Measurements from ENCODE around the gene FAM177A1.
A peak's percentile ranks its signal among the peaks of the same experiment; 100 is the strongest.
"Not testable (repeated sequence)": the region's sequence is repeated elsewhere in the genome, so short reads cannot be mapped to it uniquely, and the experiment has no call there.

The FAM177A1 gene

GRCh38 chr14:35046048-35046750 is at the start of gene FAM177A1:
Gene FAM177A1 (plus strand): TSS chr14:35046272. CDS start chr14:35046464, 192 bp downstream.
- H3K9me3 Mint-ChIP-seq = no peaks in the 10 kb centered on the region
- H3K27ac Mint-ChIP-seq = peak within 1 kb of the TSS; percentile 99
- H3K4me3 Mint-ChIP-seq = peak within 1 kb of the TSS; percentile 90
- H3K36me3 Mint-ChIP-seq = peaks cover 15% of the 10 kb centered on the region
- H3K4me1 Mint-ChIP-seq = peaks cover 40% of the 10 kb centered on the region
- H3K27me3 Mint-ChIP-seq = no peaks in the 10 kb centered on the region
- CTCF ChIA-PET = interaction anchor here (1.2 to 1.8 kb wide), 4 partner anchors 10 to 358 kb away, joined by 3 to 9 read pairs (median 6); partner anchors contain the start of gene NFKBIA
- DNase-seq = peak; percentile 99

DNA sequence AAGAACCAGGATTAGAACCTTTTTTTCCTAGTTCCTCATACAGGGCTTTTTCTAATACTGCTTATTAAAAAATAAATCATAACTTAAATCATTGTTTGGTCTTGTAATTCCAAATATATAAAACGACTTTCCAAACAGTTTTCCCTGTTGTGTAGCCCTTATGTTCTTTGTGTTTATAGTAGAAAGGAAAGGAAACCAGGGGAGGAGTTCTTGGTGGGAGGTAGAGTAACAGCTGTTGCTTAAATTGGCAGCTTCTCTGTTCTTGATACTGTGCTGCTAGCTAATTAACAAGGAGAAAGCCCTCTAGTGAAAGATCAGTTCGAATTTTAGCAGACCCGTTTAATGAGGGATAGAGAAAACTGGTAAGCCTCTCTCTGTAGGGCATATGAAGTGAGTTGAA is 48.3 kb upstream of the FAM177A1 start:
- no peak overlapping the region for H3K27ac Mint-ChIP-seq
- CTCF ChIA-PET = interaction anchor here (0.6 kb wide), 1 partner anchor 17 kb away, joined by 3 read pairs; no protein-coding TSS in a partner anchor
- H3K27me3 Mint-ChIP-seq = no peaks in the 10 kb centered on the region
- no peaks in the 10 kb centered on the region for H3K9me3 Mint-ChIP-seq
- H3K4me3 Mint-ChIP-seq = no peak overlapping the region
- DNase-seq = no peak
- peaks cover 24% of the 10 kb centered on the region for H3K36me3 Mint-ChIP-seq
- peaks cover 7% of the 10 kb centered on the region for H3K4me1 Mint-ChIP-seq

- Mint-ChIP-seq H3K36me3 (peaks cover 30% of the 10 kb centered on the region), H3K4me1 (peaks cover 4% of the 10 kb centered on the region), H3K9me3 (no peaks in the 10 kb centered on the region), H3K27me3 (no peaks in the 10 kb centered on the region), H3K4me3 (no peak overlapping the region), H3K27ac (no peak overlapping the region)
- CTCF ChIA-PET = no interaction called here
- DNase-seq = no peak
Observed at GRCh38 chr14:34999500-34999899, 46.6 kb upstream of the FAM177A1 start.

DNA sequence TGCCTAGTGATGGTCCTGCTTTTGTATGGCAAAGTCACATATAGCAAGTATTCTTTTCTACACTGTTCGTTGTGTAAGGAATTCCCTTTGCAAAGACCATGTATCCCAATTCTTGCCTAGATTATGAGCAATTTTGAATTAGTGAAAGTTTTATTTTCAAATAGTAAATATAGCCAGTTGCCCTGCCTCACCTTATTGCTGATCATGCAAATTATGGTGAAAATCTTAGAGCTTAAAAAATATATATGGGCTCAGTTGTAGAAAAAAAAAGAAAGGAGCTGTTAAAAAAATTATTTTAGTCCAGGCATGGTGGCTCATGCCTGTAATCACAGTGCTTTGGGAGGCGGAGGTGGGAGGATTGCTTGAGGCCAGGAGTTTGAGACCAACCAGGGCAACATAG is 44.5 kb upstream of the FAM177A1 start:
- no peak for DNase-seq
- Mint-ChIP-seq H3K4me1 (peaks cover 4% of the 10 kb centered on the region), H3K27me3 (no peaks in the 10 kb centered on the region), H3K9me3 (no peaks in the 10 kb centered on the region), H3K4me3 (no peak overlapping the region), H3K27ac (no peak overlapping the region), H3K36me3 (peaks cover 34% of the 10 kb centered on the region)
- CTCF ChIA-PET = no interaction called here

DNA sequence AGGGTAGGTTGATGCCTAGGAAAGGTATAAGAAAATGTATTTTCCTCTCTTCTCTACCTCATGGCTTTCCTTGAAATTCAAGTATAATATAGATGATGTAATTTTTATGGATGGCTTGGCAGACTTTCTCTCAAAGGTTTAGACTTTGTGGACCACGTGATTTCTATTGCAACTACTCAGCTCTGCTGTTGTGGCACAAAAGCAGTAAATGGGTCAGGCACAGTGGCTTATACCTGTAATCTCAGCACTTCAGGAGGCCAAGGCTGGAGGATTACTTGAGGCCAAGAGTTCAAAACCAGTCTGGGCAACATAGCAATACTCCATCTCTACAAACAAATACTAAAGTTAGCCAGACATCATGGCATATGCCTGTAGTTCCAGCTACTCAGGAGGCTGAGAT is 41.2 kb upstream of the FAM177A1 start:
- H3K27ac Mint-ChIP-seq = no peak overlapping the region
- H3K4me3 Mint-ChIP-seq = no peak overlapping the region
- CTCF ChIA-PET = no interaction called here
- peaks cover 34% of the 10 kb centered on the region for H3K36me3 Mint-ChIP-seq
- no peak for DNase-seq
- no peaks in the 10 kb centered on the region for H3K9me3 Mint-ChIP-seq
- H3K27me3 Mint-ChIP-seq = no peaks in the 10 kb centered on the region
- no peaks in the 10 kb centered on the region for H3K4me1 Mint-ChIP-seq

DNA sequence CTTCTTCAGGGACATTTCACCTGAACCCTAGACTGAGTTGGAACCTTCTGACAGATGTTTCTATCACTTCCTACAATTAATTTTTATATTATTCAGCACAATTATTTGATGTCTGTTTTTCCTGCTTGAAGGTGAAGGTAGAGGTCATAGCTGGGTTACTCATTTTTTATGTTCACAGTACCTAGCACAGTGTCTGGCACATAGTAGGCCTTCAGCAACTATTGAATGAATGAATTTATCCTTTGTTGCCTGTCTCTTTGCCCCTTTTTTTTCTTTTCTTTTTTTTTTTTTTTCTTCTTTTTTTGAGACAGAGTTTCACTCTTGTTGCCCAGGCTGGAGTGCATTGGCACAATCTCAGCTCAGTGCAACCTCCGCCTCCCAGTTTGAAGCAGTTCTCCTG is 29.5 kb upstream of the FAM177A1 start:
- CTCF ChIA-PET = no interaction called here
- no peak for DNase-seq
- Mint-ChIP-seq H3K4me3 (no peak overlapping the region), H3K27ac (no peak overlapping the region), H3K36me3 (peaks cover 56% of the 10 kb centered on the region), H3K9me3 (no peaks in the 10 kb centered on the region), H3K4me1 (no peaks in the 10 kb centered on the region), H3K27me3 (no peaks in the 10 kb centered on the region)

DNA sequence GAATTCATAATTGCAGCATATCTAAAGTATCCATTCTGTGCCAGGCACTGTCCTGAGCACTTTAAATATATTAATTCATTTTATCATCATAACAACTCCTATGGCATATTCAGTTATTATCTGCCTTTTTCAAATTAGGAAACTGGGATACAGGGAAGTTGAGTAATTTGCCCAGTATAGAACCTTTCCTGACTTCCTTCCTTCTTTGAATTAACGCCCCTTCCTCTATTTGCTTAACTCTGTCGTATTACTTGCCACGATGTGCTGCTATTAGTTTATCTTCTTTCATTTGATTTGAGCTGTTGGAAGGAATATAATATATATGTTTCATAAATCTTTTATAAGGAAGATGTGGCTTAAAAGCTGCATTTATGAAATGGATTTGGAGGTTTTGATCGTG is 25.4 kb upstream of the FAM177A1 start:
- CTCF ChIA-PET = no interaction called here
- no peaks in the 10 kb centered on the region for H3K9me3 Mint-ChIP-seq
- H3K4me3 Mint-ChIP-seq = no peak overlapping the region
- H3K27me3 Mint-ChIP-seq = no peaks in the 10 kb centered on the region
- no peak overlapping the region for H3K27ac Mint-ChIP-seq
- H3K4me1 Mint-ChIP-seq = no peaks in the 10 kb centered on the region
- H3K36me3 Mint-ChIP-seq = peaks cover 46% of the 10 kb centered on the region
- DNase-seq = no peak

DNA sequence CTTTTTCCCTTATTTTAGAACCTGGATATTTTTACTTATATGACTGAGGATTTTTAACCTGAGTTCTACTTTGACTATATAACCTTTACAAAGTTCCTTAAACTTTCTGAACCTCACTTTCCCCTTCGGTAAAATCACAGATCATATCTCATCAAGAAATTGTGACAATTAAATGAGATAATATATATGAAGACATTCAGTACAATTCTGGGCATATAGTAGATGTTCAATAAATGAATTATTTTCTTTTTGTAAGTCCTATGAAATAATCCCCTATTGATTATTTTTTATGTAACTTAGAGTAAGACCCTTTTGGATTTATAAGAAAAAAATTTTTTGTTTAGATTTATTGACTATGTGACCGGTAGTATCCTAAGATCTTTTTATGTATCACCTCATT is 17.6 kb upstream of the FAM177A1 start:
- H3K27ac Mint-ChIP-seq = no peak overlapping the region
- H3K27me3 Mint-ChIP-seq = no peaks in the 10 kb centered on the region
- peaks cover 2% of the 10 kb centered on the region for H3K9me3 Mint-ChIP-seq
- CTCF ChIA-PET = no interaction called here
- H3K4me1 Mint-ChIP-seq = no peaks in the 10 kb centered on the region
- H3K4me3 Mint-ChIP-seq = no peak overlapping the region
- H3K36me3 Mint-ChIP-seq = peaks cover 45% of the 10 kb centered on the region
- DNase-seq = no peak

DNA sequence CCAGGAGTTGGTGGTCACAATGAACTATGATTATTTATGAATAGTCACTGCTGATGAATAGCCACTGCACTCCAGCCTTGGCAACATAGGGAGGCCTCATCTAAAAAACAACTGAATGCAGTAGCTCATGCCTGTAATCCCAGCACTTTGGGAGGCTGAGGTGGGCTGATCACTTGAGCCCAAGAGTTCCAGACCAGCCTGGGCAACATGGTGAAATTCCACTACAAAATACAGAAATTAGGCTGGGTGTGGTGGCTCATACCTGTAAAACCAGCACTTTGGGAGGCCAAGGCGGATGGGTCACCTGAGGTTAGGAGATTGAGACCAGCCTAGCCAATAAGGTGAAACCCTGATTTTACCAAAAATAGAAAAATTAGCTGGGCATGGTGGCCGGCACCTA is 13.5 kb upstream of the FAM177A1 start:
- peaks cover 23% of the 10 kb centered on the region for H3K9me3 Mint-ChIP-seq
- H3K36me3 Mint-ChIP-seq = peaks cover 48% of the 10 kb centered on the region
- no peaks in the 10 kb centered on the region for H3K27me3 Mint-ChIP-seq
- CTCF ChIA-PET = no interaction called here
- no peaks in the 10 kb centered on the region for H3K4me1 Mint-ChIP-seq
- no peak overlapping the region for H3K27ac Mint-ChIP-seq
- no peak overlapping the region for H3K4me3 Mint-ChIP-seq
- DNase-seq = no peak

GRCh38 chr14:35034440-35034833 is 11.6 kb upstream of the FAM177A1 start:
- H3K36me3 Mint-ChIP-seq = peaks cover 39% of the 10 kb centered on the region
- DNase-seq = no peak
- CTCF ChIA-PET = no interaction called here
- no peak overlapping the region for H3K27ac Mint-ChIP-seq
- H3K9me3 Mint-ChIP-seq = peaks cover 23% of the 10 kb centered on the region
- H3K4me3 Mint-ChIP-seq = no peak overlapping the region
- H3K4me1 Mint-ChIP-seq = no peaks in the 10 kb centered on the region
- no peaks in the 10 kb centered on the region for H3K27me3 Mint-ChIP-seq

GRCh38 chr14:35034944-35035554 is 11.0 kb upstream of the FAM177A1 start:
- Mint-ChIP-seq H3K36me3 (peaks cover 36% of the 10 kb centered on the region), H3K9me3 (peaks cover 23% of the 10 kb centered on the region)
- H3K4me3 Mint-ChIP-seq, DNase-seq, CTCF ChIA-PET, H3K27me3 Mint-ChIP-seq, H3K27ac Mint-ChIP-seq, H3K4me1 Mint-ChIP-seq: not testable (repeated sequence)

GRCh38 chr14:35038312-35038711 is 7.8 kb upstream of the FAM177A1 start:
- Mint-ChIP-seq H3K9me3 (peaks cover 22% of the 10 kb centered on the region), H3K36me3 (peaks cover 24% of the 10 kb centered on the region)
- H3K4me3 Mint-ChIP-seq, H3K27ac Mint-ChIP-seq, H3K4me1 Mint-ChIP-seq, DNase-seq, H3K27me3 Mint-ChIP-seq: not testable (repeated sequence)
- CTCF ChIA-PET = interaction anchor here (1.2 kb wide), 1 partner anchor 168 kb away, joined by 3 read pairs; no protein-coding TSS in a partner anchor

GRCh38 chr14:35042632-35043031 is 3.4 kb upstream of the FAM177A1 start:
- Mint-ChIP-seq H3K36me3 (peaks cover under 1% of the 10 kb centered on the region), H3K27ac (no peak overlapping the region), H3K4me3 (no peak overlapping the region), H3K9me3 (no peaks in the 10 kb centered on the region), H3K4me1 (peaks cover 19% of the 10 kb centered on the region), H3K27me3 (no peaks in the 10 kb centered on the region)
- CTCF ChIA-PET = interaction anchor here (1.2 to 1.6 kb wide), 2 partner anchors 39 to 367 kb away, joined by 4 to 5 read pairs; no protein-coding TSS in a partner anchor
- no peak for DNase-seq

- no peaks in the 10 kb centered on the region for H3K9me3 Mint-ChIP-seq
- CTCF ChIA-PET = interaction anchor here (1.2 to 1.6 kb wide), 2 partner anchors 39 to 367 kb away, joined by 4 to 5 read pairs; no protein-coding TSS in a partner anchor
- DNase-seq = no peak
- peaks cover 4% of the 10 kb centered on the region for H3K36me3 Mint-ChIP-seq
- H3K27me3 Mint-ChIP-seq = no peaks in the 10 kb centered on the region
- H3K4me3 Mint-ChIP-seq = no peak overlapping the region
- peaks cover 24% of the 10 kb centered on the region for H3K4me1 Mint-ChIP-seq
- no peak overlapping the region for H3K27ac Mint-ChIP-seq
Observed at GRCh38 chr14:35043046-35043445, 3.0 kb upstream of the FAM177A1 start.
